ENCODE measurements around the gene CFAP299.

DNA sequence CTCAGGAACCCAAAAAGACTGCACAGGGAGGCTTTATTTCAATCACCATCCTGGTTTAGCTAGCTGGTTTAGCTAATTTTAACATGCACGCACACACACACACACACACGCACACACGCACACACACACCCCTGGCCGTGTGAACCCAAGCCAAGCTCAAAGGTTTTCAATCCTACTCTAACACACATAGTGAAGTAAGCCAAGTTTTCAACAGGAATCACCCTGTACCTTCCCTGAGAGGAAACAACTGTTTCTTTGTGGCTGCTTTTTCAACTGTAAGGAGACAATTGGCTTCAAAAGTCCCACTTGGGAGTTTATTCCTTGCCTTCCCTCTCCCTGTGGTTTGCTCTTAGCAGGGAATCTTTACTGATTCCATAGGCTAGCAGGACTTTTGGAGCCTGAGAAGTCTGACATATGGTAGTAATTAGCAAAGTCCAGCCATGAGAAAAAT is 596.1 kb downstream of the CFAP299 start:
- TF ChIP-seq, protein P1, sequence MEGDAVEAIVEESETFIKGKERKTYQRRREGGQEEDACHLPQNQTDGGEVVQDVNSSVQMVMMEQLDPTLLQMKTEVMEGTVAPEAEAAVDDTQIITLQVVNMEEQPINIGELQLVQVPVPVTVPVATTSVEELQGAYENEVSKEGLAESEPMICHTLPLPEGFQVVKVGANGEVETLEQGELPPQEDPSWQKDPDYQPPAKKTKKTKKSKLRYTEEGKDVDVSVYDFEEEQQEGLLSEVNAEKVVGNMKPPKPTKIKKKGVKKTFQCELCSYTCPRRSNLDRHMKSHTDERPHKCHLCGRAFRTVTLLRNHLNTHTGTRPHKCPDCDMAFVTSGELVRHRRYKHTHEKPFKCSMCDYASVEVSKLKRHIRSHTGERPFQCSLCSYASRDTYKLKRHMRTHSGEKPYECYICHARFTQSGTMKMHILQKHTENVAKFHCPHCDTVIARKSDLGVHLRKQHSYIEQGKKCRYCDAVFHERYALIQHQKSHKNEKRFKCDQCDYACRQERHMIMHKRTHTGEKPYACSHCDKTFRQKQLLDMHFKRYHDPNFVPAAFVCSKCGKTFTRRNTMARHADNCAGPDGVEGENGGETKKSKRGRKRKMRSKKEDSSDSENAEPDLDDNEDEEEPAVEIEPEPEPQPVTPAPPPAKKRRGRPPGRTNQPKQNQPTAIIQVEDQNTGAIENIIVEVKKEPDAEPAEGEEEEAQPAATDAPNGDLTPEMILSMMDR (IDR thresholded peaks at IDR 0.05 in 2 of 3, conservative IDR thresholded peaks at IDR 0.05 in 1 of 3; ENCODE audit: borderline replicate concordance in 1 of 3, insufficient read depth in 1 of 3, low read depth in 2 of 3, low read length in 2 of 3), result no peak
- TF ChIP-seq MAX (IDR thresholded peaks at IDR 0.05), result no peak
- TF ChIP-seq, protein P2, sequence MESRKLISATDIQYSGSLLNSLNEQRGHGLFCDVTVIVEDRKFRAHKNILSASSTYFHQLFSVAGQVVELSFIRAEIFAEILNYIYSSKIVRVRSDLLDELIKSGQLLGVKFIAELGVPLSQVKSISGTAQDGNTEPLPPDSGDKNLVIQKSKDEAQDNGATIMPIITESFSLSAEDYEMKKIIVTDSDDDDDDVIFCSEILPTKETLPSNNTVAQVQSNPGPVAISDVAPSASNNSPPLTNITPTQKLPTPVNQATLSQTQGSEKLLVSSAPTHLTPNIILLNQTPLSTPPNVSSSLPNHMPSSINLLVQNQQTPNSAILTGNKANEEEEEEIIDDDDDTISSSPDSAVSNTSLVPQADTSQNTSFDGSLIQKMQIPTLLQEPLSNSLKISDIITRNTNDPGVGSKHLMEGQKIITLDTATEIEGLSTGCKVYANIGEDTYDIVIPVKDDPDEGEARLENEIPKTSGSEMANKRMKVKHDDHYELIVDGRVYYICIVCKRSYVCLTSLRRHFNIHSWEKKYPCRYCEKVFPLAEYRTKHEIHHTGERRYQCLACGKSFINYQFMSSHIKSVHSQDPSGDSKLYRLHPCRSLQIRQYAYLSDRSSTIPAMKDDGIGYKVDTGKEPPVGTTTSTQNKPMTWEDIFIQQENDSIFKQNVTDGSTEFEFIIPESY (IDR thresholded peaks at IDR 0.05; ENCODE audit: extremely low read depth, insufficient replicate concordance, low read length), result no peak
- no peak for TF ChIP-seq RAD21 (IDR thresholded peaks at IDR 0.05; ENCODE audit: low read depth)
- no peak for TF ChIP-seq JUND (IDR thresholded peaks at IDR 0.05)
- TF ChIP-seq EZH2 (IDR thresholded peaks at IDR 0.05), result no peak
- TF ChIP-seq ZNF274 (IDR thresholded peaks at IDR 0.05; ENCODE audit: low read depth, low read length), result no peak
- no peak for TF ChIP-seq POLR2A (IDR thresholded peaks at IDR 0.05; ENCODE audit: borderline replicate concordance, extremely low read depth, insufficient read depth, insufficient read length)
- TF ChIP-seq ELF1 (IDR thresholded peaks at IDR 0.05; ENCODE audit: borderline replicate concordance, low read depth), result no peak

Measured in HCT116 (cell line).